Measurements from ENCODE around the gene LAMTOR4. TPM values are rescaled to one million over a fixed set of nuclear protein-coding genes. Genes with fewer than 3 reads are reported as not detected.

The LAMTOR4 gene
- total RNA-seq = 100 to 1,000 TPM; 125 to 205 TPM

GRCh38 chr7:100148559-100149328 is at the start of gene LAMTOR4:
LAMTOR4 (plus strand) TSS chr7:100148918; CDS start chr7:100148973, 55 bp downstream.
- Histone ChIP-seq H3K27ac (peak within 1 kb of the TSS; percentile 84 to 90), H3K27me3 (replicated peaks; ENCODE audit: insufficient read depth) (no peaks in the 10 kb centered on the region), H3K4me3 (peak within 1 kb of the TSS; percentile 98), H3K36me3 (peaks cover 9% of the 10 kb centered on the region), H3K9me3 (no peaks in the 10 kb centered on the region), H3K4me1 (ENCODE audit: control insufficient read depth in 1 of 2, low read depth in 2 of 2) (peaks cover 10 to 13% of the 10 kb centered on the region in 2 donors)
- peak; percentile 97 for DNase-seq (ENCODE audit: low spot score)
- TF ChIP-seq, protein P1, sequence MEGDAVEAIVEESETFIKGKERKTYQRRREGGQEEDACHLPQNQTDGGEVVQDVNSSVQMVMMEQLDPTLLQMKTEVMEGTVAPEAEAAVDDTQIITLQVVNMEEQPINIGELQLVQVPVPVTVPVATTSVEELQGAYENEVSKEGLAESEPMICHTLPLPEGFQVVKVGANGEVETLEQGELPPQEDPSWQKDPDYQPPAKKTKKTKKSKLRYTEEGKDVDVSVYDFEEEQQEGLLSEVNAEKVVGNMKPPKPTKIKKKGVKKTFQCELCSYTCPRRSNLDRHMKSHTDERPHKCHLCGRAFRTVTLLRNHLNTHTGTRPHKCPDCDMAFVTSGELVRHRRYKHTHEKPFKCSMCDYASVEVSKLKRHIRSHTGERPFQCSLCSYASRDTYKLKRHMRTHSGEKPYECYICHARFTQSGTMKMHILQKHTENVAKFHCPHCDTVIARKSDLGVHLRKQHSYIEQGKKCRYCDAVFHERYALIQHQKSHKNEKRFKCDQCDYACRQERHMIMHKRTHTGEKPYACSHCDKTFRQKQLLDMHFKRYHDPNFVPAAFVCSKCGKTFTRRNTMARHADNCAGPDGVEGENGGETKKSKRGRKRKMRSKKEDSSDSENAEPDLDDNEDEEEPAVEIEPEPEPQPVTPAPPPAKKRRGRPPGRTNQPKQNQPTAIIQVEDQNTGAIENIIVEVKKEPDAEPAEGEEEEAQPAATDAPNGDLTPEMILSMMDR (IDR thresholded peaks at IDR 0.05) = no peak
- peak; percentile 99 for ATAC-seq (ENCODE audit: insufficient number of reproducible peaks, low FRiP score, low read depth)

DNA sequence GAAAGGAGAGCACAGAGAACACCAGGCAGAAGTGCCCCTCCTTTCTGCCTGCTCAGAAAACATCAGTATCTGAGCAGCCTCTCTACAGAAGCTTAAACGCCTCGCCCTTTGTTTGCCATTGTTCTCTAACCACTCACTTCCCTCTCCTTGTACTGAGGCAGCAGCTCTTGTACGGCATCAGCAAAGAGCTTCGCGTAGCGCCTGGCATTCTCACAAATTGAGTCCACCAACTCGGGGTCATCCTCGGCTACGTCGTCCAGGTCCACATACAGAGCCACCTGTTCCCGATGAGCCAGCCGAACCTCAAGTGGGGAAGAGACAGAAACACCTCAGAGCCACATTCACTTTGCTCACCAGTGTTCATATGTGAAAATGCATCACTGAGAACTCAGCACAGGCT is 49.3 kb upstream of the LAMTOR4 start:
- no peak for DNase-seq (ENCODE audit: low spot score)
- H3K36me3 ChIP-seq = peaks cover 49% of the 10 kb centered on the region

GRCh38 chr7:100100420-100101015 is 48.2 kb upstream of the LAMTOR4 start:
- H3K36me3 ChIP-seq = peaks cover 41% of the 10 kb centered on the region
- no peaks in the 10 kb centered on the region for H3K27me3 ChIP-seq (replicated peaks; ENCODE audit: insufficient read depth)
- peak; percentile 67 for DNase-seq (ENCODE audit: low spot score)
- peak overlapping the region; percentile 81 to 88 for H3K27ac ChIP-seq
- H3K4me1 ChIP-seq (ENCODE audit: control insufficient read depth in 1 of 2, low read depth in 2 of 2) = peaks cover 12 to 20% of the 10 kb centered on the region in 2 donors
- peak; percentile 47 for ATAC-seq (ENCODE audit: insufficient number of reproducible peaks, low FRiP score, low read depth)
- TF ChIP-seq, protein P1 (IDR thresholded peaks at IDR 0.05) = no peak
- no peaks in the 10 kb centered on the region for H3K9me3 ChIP-seq
- H3K4me3 ChIP-seq = peak overlapping the region; percentile 97

More for the DNA sequence above, 49.3 kb upstream of the LAMTOR4 start:
- no peak for ATAC-seq (ENCODE audit: insufficient number of reproducible peaks, low FRiP score, low read depth)
- Histone ChIP-seq H3K27ac (peak overlapping the region in 1 of 2 donors; percentile 81), H3K4me3 (peak overlapping the region; percentile 97), H3K27me3 (replicated peaks; ENCODE audit: insufficient read depth) (no peaks in the 10 kb centered on the region), H3K4me1 (ENCODE audit: control insufficient read depth in 1 of 2, low read depth in 2 of 2) (peaks cover 12 to 20% of the 10 kb centered on the region in 2 donors), H3K9me3 (no peaks in the 10 kb centered on the region)
- TF ChIP-seq, protein P1 (IDR thresholded peaks at IDR 0.05) = no peak

DNA sequence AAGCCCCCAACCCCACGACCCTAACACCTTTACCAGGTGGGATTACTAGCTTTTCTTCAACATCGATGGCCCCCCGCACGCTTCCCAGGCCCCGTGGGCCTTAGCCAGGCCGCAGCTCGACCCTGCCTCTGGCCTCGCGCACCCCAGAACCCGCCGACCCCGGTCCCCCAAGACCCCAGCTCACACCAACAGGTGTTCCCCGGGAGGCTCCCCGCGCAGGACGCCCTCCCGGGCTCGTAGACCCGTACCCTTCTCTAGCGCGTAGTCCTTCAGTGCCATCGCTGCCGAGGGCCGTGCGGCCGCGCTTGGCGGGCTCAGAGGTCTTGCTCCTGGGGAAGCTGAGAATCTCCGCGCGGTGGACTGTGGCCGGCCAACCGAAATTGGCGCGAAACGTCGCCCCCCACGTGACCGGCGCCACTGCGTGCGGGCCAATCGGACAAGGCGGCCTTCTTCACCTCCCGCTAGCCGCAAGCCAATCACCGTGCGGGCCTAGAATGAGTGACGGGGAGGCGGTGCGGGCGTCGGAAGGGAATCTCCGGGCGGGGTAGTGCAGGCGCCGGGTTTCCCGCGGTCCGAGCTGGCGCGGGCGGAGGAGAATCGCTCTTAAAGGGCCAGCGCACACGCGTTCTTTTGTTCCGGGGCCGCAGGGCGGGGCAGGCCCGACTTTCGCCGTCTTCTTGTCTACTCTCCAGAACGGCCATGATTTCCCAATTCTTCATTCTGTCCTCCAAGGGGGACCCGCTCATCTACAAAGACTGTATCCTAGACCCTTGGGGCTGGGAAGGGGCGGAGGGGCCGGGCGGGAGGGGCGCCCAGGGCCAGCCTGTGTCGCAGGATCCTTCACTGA is 47.5 kb upstream of the LAMTOR4 start, which contains the start of the genes AP4M1 and MCM7:
AP4M1 (plus strand) TSS at position 628 of the 847 bp plus-strand sequence; CDS start at position 700, 72 bp downstream.
MCM7 (minus strand) TSS at position 382 of the 847 bp plus-strand sequence; CDS start at position 279, 103 bp downstream.
- Histone ChIP-seq H3K27me3 (replicated peaks; ENCODE audit: insufficient read depth) (no peaks in the 10 kb centered on the region), H3K4me3 (peak within 1 kb of the TSS; percentile 97), H3K36me3 (peaks cover 44% of the 10 kb centered on the region), H3K27ac (peak within 1 kb of the TSS; percentile 81 to 90), H3K4me1 (ENCODE audit: control insufficient read depth in 1 of 2, low read depth in 2 of 2) (peaks cover 12 to 20% of the 10 kb centered on the region in 2 donors), H3K9me3 (no peaks in the 10 kb centered on the region)
- DNase-seq (ENCODE audit: low spot score) (peak; percentile 96), ATAC-seq (ENCODE audit: insufficient number of reproducible peaks, low FRiP score, low read depth) (peak; percentile 64)
- TF ChIP-seq, protein P1 (IDR thresholded peaks at IDR 0.05) = no peak

Measured in thoracic aorta (tissue), 2 donors.